BLaER1 treated with 17β-estradiol and CSF1 and Interleukin-3, amounts not matched to agents 10 nM and 100 nM (cell line): ENCODE data around the gene RNF133.

Experiments used
- H3K27ac ChIP-seq, 11 experiments: shearing (Covaris generic); formaldehyde crosslinking; 2 replicates each; pipeline ENCODE4 v1.8.1; 2022
- H3K27me3 ChIP-seq, 11 experiments: shearing (Covaris generic); formaldehyde crosslinking; 2 replicates each; pipeline ENCODE4 v1.8.1; 2022
- H3K36me3 ChIP-seq, 11 experiments: shearing (Covaris generic); formaldehyde crosslinking; 2 replicates each; pipeline ENCODE4 v1.8.1; 2022
- H3K4me1 ChIP-seq, 10 experiments: shearing (Covaris generic); formaldehyde crosslinking; 2 replicates each; pipeline ENCODE4 v1.8.1; 2022
- H3K4me2 ChIP-seq, 11 experiments: shearing (Covaris generic); formaldehyde crosslinking; 2 replicates each; pipeline ENCODE4 v1.8.1; 2022
- H3K4me3 ChIP-seq, 10 experiments: shearing (Covaris generic); formaldehyde crosslinking; 2 replicates each; pipeline ENCODE4 v1.8.1; 2022
- H3K9ac ChIP-seq, 11 experiments: shearing (Covaris generic); formaldehyde crosslinking; 2 replicates each; pipeline ENCODE4 v1.8.1; 2022
- H3K9me3 ChIP-seq, 11 experiments: shearing (Covaris generic); formaldehyde crosslinking; replicated peaks in 1 of 11; 2 replicates each; pipeline ENCODE4 v1.8.1; 2022
- H4K20me1 ChIP-seq, 11 experiments: shearing (Covaris generic); formaldehyde crosslinking; 2 replicates each; pipeline ENCODE4 v1.8.1; 2022
- Cebpa-rat ChIP-seq, 11 experiments: shearing (Covaris generic); IDR thresholded peaks; 2 replicates each; pipeline ENCODE4 v1.8.1; 2022

RNF133 gene

DNA sequence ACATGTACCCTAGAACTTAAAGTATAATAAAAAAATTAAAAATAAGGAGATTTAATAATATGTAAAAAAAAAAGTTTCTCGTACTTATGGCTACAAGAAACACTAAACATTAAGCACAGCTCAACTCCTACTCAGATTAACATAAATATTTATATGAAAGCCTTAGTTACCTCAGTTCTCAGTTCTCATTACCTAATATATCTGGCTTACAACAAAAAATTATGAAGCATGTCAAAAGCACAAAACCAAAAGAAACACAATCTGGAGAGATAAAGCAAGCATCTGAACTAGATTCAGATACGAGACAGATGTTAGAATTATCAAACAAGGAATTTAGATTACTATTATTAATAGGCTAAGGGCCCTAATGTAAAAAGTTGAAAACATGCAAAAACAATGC lies 40.1 kb downstream of the RNF133 start:
- Histone ChIP-seq H3K4me2 (no peak overlapping the region), H3K36me3 (no peaks in the 10 kb centered on the region), H3K4me1 (no peaks in the 10 kb centered on the region), H3K27me3 (no peaks in the 10 kb centered on the region), H3K9ac (no peak overlapping the region), H4K20me1 (no peaks in the 10 kb centered on the region), H3K9me3 (0 out of 22 replicates have a peak, but pooled peaks cover 0 to 6% (median 0%) of the 10 kb centered on the region in 11 experiments), H3K4me3 (no peak overlapping the region), H3K27ac (no peak overlapping the region)
- no peak for TF ChIP-seq Cebpa-rat (IDR thresholded peaks at IDR 0.05)

- no peaks in the 10 kb centered on the region for H3K36me3 ChIP-seq
- TF ChIP-seq Cebpa-rat (IDR thresholded peaks at IDR 0.05), result no peak
- H3K9me3 ChIP-seq, result 0 out of 22 replicates have a peak, but pooled peaks cover 0 to 6% (median 0%) of the 10 kb centered on the region in 11 experiments
- H4K20me1 ChIP-seq, result no peaks in the 10 kb centered on the region
- no peaks in the 10 kb centered on the region for H3K4me1 ChIP-seq
- no peak overlapping the region for H3K27ac ChIP-seq
- no peak overlapping the region for H3K4me2 ChIP-seq
- no peak overlapping the region for H3K4me3 ChIP-seq
- no peaks in the 10 kb centered on the region for H3K27me3 ChIP-seq
- no peak overlapping the region for H3K9ac ChIP-seq
Observed at GRCh38 chr7:122653685-122654084, 45.2 kb downstream of the RNF133 start.

- Histone ChIP-seq H3K4me3 (no peak overlapping the region), H3K27ac (no peak overlapping the region)
- TF ChIP-seq Cebpa-rat (IDR thresholded peaks at IDR 0.05), result no peak
Observed at GRCh38 chr7:122652876-122653275, 46.0 kb downstream of the RNF133 start.

DNA sequence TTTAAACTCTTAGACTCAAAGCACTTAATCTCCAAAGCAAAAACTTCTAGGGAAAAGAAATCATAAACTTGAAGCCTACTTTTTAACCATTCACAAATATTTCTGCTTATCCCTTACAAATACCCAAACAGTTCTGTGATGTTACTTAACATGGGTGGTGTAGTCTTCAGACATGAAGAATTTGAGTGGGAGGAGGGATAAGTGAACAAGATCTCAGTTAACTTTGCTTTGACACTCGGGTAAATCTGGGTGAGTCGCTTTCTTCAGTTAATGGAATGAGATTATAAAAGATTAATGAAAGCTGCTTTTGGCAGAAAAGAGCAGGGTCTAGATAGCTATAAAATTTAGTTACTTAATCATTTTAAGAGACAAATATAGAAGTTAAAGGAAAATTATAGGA lies 47.5 kb downstream of the RNF133 start:
- Histone ChIP-seq H3K36me3 (no peaks in the 10 kb centered on the region), H3K9ac (no peak overlapping the region), H4K20me1 (no peaks in the 10 kb centered on the region), H3K4me2 (no peak overlapping the region), H3K4me1 (no peaks in the 10 kb centered on the region), H3K27ac (no peak overlapping the region), H3K4me3 (no peak overlapping the region), H3K27me3 (no peaks in the 10 kb centered on the region), H3K9me3 (0 out of 22 replicates have a peak, but pooled peaks cover 0 to 2% (median 0%) of the 10 kb centered on the region in 11 experiments)
- TF ChIP-seq Cebpa-rat (IDR thresholded peaks at IDR 0.05), result no peak

More at GRCh38 chr7:122652876-122653275, 46.0 kb downstream of the RNF133 start:
- Histone ChIP-seq H4K20me1 (no peaks in the 10 kb centered on the region), H3K36me3 (no peaks in the 10 kb centered on the region), H3K27me3 (no peaks in the 10 kb centered on the region), H3K9ac (no peak overlapping the region), H3K4me2 (no peak overlapping the region), H3K4me1 (no peaks in the 10 kb centered on the region), H3K9me3 (0 out of 22 replicates have a peak, but pooled peaks cover 0 to 6% (median 0%) of the 10 kb centered on the region in 11 experiments)
